ENCODE results near the gene C6orf47.
A peak's percentile ranks its signal among the peaks of the same experiment; 100 is the strongest.

C6orf47 gene

GRCh38 chr6:31659649-31660380 lies 763 bp downstream of the C6orf47 start:
- DNase-seq: peak; percentile 51

GRCh38 chr6:31658983-31659648 lies 1.5 kb downstream of the C6orf47 start:
- no peak for DNase-seq

- DNase-seq: no peak
Observed at GRCh38 chr6:31658158-31658688, 2.4 kb downstream of the C6orf47 start.

GRCh38 chr6:31657406-31658157 lies 3.0 kb downstream of the C6orf47 start:
- DNase-seq: peak; percentile 23

GRCh38 chr6:31655349-31656237 lies 5.0 kb downstream of the C6orf47 start, which contains the start of gene APOM:
Gene APOM, plus strand, starts transcription at chr6:31655894. Its CDS starts 73 bp downstream, at chr6:31655967.
- no peak for DNase-seq

- DNase-seq: no peak
Observed at GRCh38 chr6:31654574-31655348, 5.8 kb downstream of the C6orf47 start.

- peak; percentile 89 for DNase-seq
Observed at GRCh38 chr6:31652925-31653724, 7.5 kb downstream of the C6orf47 start.

- peak; percentile 93 for DNase-seq
Observed at GRCh38 chr6:31651602-31652191, 8.9 kb downstream of the C6orf47 start.

GRCh38 chr6:31645325-31645724 lies 15.3 kb downstream of the C6orf47 start:
- DNase-seq: no peak

GRCh38 chr6:31643818-31644454 lies 16.6 kb downstream of the C6orf47 start:
- DNase-seq: no peak

GRCh38 chr6:31642798-31643570 lies 17.6 kb downstream of the C6orf47 start:
- no peak for DNase-seq

GRCh38 chr6:31641370-31641769 lies 19.2 kb downstream of the C6orf47 start:
- DNase-seq: no peak

GRCh38 chr6:31640612-31641011 lies 20.0 kb downstream of the C6orf47 start:
- DNase-seq: no peak

GRCh38 chr6:31639449-31639861 lies 21.1 kb downstream of the C6orf47 start:
- no peak for DNase-seq

GRCh38 chr6:31639043-31639442 lies 21.5 kb downstream of the C6orf47 start:
- DNase-seq: no peak

- no peak for DNase-seq
Observed at GRCh38 chr6:31636698-31637596, 23.6 kb downstream of the C6orf47 start.

GRCh38 chr6:31634969-31635575 lies 25.5 kb downstream of the C6orf47 start:
- DNase-seq: no peak

Data from inflammatory macrophage treated with lipopolysaccharide for 4 hours (primary cell).